T-helper 1 cell treated with Interleukin-12 subunit alpha and Interleukin-12 subunit beta and Interleukin-4 antibody, amounts not matched to agents 30 ng/mL and 1 ng/mL, for 36 hours (primary cell): Measurements from ENCODE around the gene EIF3D. TPM values are rescaled to one million over a fixed set of nuclear protein-coding genes. Genes with fewer than 3 reads are reported as not detected.

Experiments
- intact Hi-C: fragments of 100-400 bp; cut with micrococcal nuclease; formaldehyde crosslinking; loops from one replicate; pipeline ENCODE4 v1.15.1; 2024
- total RNA-seq: library from RNA; stranded (reverse); gene quantifications from 2 replicates; pipeline ENCODE4 v1.2.3, GENCODE V29; 2022

The EIF3D gene
- total RNA-seq, 1 donor from 2014 or later: 201 TPM

- intact Hi-C loops: no loop called here
Measured at GRCh38 chr22:36467946-36468345, 61.0 kb downstream of the EIF3D start.

DNA sequence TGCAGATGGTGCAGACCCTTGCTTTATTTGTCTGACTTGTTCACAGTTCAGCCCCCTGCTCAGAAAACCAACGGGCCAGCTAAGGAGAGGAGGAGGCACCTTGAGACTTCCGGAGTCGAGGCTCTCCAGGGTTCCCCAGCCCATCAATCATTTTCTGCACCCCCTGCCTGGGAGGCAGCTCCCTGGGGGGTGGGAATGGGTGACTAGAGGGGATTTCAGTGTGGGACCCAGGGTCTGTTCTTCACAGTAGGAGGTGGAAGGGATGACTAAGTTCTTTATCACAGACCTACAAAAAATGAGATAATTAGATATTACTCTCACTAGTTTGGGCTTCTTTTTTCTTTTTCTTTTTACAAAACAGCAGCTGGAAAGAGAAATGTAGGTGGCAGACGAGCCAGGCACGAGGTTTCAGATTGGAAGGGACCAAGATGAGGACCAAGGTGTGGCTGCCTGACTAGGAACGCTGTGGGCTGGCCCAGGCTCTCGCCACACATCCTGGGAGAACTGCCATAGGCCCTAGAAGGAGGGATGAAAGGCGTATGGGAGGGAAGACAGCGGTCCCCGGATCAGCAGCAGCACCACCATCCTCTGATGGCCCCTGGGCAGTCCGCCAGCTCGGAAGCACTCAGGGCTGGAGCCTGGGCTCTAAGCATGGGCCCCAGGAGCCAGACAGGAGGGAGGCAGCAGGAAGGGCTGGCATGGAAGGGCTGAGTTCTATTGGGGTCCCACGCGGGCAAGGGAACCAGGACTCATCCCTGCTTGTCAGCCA is 61.7 kb downstream of the EIF3D start:
- intact Hi-C loops: no loop called here

GRCh38 chr22:36466258-36466657 is 62.7 kb downstream of the EIF3D start:
- intact Hi-C loops: no loop called here

DNA sequence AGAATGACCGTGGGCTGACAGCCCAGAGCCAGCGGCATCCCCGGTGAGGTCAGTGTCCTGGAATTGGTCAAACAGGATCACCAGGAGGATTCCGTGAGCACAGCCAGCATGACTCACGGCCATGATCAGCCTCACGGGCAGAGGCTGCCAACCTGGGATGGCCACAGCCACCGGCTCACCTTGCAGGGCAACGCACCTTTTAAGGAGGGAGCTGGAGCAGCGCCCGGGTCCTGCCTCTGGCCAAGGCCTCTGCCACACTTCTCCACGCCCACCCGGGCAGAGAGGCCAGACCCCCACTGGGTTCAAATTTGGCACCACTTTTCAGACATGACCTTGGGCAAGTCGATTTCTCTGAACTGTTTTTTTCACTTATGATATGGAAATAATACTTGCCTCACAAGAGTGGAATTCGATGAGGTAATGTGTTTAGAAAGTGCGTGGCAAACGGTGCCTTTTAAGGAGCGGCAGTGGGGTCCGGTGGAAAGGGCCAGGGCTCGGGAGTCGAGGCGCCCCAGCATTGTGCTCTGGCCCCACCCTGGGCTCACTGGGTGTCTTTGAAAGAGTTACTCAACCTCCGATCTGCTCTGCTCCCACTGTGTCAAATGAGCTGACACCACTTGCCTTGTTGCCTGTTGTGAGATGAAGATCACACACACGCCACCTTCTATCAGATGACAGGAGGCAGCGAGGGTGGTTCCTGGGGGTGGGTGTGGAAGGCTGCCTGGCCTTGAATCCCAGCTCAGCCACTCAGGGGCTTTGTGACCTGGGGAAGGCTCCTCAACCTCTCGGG is 63.5 kb downstream of the EIF3D start:
- intact Hi-C loops: no loop called here

DNA sequence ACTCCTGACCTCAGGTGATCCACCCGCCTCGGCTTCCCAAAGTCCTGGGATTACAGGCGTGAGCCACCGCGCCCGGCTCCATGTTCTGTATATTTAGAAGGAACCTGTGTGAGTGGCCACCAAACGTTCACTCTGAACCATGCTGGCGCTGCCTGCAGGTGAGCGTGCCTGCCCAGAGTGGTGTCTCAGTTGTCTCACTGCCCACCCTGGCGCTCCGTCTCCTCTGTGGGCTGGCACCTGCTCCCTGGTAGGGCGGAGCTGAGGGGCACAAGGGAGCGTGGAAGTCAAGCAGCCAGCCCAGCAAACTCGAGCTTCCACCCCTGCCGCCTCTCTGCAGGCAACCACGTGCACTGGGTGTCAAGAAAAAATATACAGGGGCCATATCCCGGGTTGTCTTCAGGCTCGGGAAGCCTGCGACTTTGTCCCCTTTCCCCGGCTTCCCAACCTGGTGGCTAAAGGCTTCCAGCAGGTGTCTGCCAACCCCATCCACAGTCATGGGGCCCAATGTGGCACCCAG is 64.2 kb downstream of the EIF3D start:
- intact Hi-C loops: no loop called here

GRCh38 chr22:36463783-36464184 is 65.2 kb downstream of the EIF3D start:
- intact Hi-C loops: no loop called here

DNA sequence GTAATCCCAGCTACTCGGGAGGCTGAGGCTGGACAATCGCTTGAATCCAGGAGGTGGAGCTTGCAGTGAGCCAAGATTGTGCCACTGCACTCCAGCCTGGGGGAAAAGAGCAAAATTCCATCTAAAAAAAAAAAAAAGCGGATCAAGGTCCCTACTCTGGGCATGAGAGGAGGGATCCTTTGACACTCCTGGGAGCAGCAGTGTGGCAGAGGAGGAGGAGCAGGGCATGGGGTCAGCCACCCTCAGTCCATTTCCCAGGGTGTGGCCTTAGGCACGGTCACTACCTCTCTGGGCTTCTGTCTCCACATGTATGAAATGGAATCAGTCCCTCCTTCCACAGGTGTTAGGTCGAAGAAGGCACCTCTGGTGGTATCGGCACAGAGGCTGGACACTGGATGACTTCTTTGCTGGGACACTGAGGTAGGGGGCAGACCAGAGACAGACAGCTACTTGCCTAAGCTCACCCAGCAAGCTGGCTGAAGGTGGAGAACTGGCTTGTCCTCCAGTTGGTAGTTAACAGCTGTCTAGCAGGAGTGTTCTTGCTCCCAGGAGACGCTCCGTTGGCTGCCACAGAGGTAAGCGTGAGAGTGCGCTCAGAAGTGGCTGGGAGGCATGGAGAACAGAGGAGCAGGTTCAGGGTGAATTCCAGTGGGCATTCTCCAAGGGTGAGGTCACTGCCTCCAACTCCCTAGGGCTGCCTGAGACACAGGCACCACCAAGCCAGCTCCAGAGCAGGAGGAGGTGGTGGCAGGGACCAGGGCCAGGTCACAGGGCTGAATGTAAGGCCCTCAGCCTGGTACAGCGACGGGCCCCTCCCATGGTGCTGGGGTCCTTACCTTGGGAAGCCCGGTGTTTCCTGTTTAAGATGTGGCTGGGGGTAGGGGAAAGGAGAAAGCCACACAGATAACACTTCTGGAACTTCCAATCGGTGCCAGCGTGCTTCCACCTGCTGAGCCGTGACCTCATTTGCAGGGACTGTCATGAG is 67.0 kb downstream of the EIF3D start:
- intact Hi-C loops: no loop called here

Other genes starting within 250 kb of the EIF3D start
- gene MYH9, start 141.2 kb downstream of the EIF3D start, total RNA-seq: 888 and 889 TPM in 2 replicates
- 67.3 and 67.6 TPM in 2 replicates for gene TXN2, start 47.5 kb downstream of the EIF3D start, total RNA-seq
- 11.7 and 12.0 TPM in 2 replicates for gene FOXRED2, start 22.1 kb downstream of the EIF3D start, total RNA-seq
- gene CACNG2, start 174.6 kb upstream of the EIF3D start, total RNA-seq: not detected in 2 replicates
- gene IFT27, start 247.0 kb upstream of the EIF3D start, total RNA-seq: 28.0 and 28.4 TPM in 2 replicates